C4-2B (cell line): Measurements from ENCODE around the gene GPC5.

Experiments
- CTCF ChIP-seq: fragments of 450-650 bp; conservative IDR thresholded peaks from 2 replicates; pipeline ENCODE4 v1.5.1; 2017; ENCODE audit warnings: mild to moderate bottlenecking
- ZFX ChIP-seq: fragments of 450-650 bp; IDR thresholded peaks from 2 replicates; pipeline ENCODE4 v1.6.1; 2017

DNA sequence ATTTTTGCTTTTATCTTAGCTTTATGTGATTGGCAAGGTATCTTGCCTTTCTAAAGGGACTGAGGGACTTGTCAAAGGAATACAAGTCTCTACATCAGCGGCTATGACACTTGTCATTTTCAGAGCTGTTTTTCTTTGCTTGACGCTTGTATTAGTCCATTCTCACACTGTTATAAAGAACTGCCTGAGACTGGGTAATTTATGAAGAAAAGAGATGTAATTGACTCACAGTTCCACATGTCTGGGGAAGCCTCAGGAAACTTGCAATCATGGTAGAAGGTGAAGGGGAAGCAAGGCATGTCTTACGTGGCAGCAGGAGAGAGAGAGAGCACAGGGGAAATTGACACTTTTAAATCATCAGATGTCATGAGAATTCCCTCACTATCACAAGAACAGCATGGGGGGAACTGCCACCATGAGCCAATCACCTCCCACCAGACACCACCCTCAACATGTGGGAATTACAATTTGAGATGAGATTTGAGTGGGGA is 128.2 kb downstream of the GPC5 start:
- TF ChIP-seq CTCF (no peak), ZFX (no peak)
